Measurements from ENCODE around the gene KCNAB3.

GRCh38 chr17:7911116-7911515 is 18.5 kb downstream of the KCNAB3 start:
- TF ChIP-seq FOXM1 (IDR thresholded peaks at IDR 0.05; ENCODE audit: borderline replicate concordance) (no peak), TARDBP (IDR thresholded peaks at IDR 0.05) (no peak), HDGF (IDR thresholded peaks at IDR 0.05; ENCODE audit: borderline replicate concordance) (no peak), ARNT (IDR thresholded peaks at IDR 0.05) (no peak), CTBP1 (IDR thresholded peaks at IDR 0.05; ENCODE audit: borderline replicate concordance) (no peak), ZNF384 (IDR thresholded peaks at IDR 0.05) (no peak), SP1 (IDR thresholded peaks at IDR 0.05) (no peak), PKNOX1 (IDR thresholded peaks at IDR 0.05) (no peak), BHLHE40 (IDR thresholded peaks at IDR 0.05; ENCODE audit: borderline replicate concordance) (no peak), L3MBTL2 (conservative IDR thresholded peaks at IDR 0.05) (no peak), FOXK2 (IDR thresholded peaks at IDR 0.05) (no peak), LEF1 (IDR thresholded peaks at IDR 0.05; ENCODE audit: borderline replicate concordance) (no peak), FOXA1 (IDR thresholded peaks at IDR 0.05) (no peak)

Measured in HEK293T (cell line).